Mononuclear cell (primary cell): ENCODE measurements around the gene RBM38. TPM values are rescaled to one million over a fixed set of nuclear protein-coding genes. Genes with fewer than 3 reads are reported as not detected.
A peak's percentile ranks its signal among the peaks of the same experiment; 100 is the strongest.

Source experiments
- H3K27me3 ChIP-seq: 2 replicates; pipeline ENCODE4 v1.6.0; 2011; ENCODE audit warnings: low read length, control low read depth; ENCODE audit not compliant: insufficient read depth
- H3K4me1 ChIP-seq: 2 replicates; pipeline ENCODE4 v1.5.1; 2011; ENCODE audit warnings: mild to moderate bottlenecking, low read length, control low read depth; ENCODE audit not compliant: insufficient read depth
- H3K4me3 ChIP-seq: 2 replicates; pipeline ENCODE4 v1.5.1; 2011; ENCODE audit warnings: mild to moderate bottlenecking, low read length, moderate library complexity
- H3K9me3 ChIP-seq: 2 replicates; pipeline ENCODE4 v1.5.1; 2011; ENCODE audit warnings: low read depth, mild to moderate bottlenecking, control low read depth, low read length
- total RNA-seq: library from RNA; depleted of rRNA; stranded (reverse); fragments of >200 nt; gene quantifications from one replicate; pipeline ENCODE4 v1.2.3, GENCODE V29; 2012

The RBM38 gene
- total RNA-seq, 1 donor: 242 TPM

DNA sequence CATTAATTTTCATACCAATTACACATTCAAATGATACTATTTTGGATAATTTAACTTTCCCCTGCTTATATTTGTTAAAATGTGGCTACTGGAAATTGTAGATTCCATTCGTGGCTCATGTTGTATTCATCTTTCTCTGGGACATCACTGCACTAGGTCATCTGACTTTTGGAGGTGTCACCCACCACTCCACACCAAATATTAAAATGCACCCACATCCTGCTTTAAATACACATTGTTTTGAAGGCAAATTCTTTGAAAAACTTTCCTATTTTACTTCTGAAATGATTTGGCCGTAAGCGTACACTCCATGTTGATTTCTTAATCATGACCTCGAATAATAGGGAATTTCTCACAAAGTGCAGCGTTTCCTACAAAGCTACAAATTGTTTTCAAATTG lies 8.7 kb upstream of the RBM38 start:
- H3K9me3 ChIP-seq: no peaks in the 10 kb centered on the region
- H3K4me1 ChIP-seq: peaks cover 5% of the 10 kb centered on the region
- H3K27me3 ChIP-seq: no peaks in the 10 kb centered on the region
- H3K4me3 ChIP-seq: no peak overlapping the region

DNA sequence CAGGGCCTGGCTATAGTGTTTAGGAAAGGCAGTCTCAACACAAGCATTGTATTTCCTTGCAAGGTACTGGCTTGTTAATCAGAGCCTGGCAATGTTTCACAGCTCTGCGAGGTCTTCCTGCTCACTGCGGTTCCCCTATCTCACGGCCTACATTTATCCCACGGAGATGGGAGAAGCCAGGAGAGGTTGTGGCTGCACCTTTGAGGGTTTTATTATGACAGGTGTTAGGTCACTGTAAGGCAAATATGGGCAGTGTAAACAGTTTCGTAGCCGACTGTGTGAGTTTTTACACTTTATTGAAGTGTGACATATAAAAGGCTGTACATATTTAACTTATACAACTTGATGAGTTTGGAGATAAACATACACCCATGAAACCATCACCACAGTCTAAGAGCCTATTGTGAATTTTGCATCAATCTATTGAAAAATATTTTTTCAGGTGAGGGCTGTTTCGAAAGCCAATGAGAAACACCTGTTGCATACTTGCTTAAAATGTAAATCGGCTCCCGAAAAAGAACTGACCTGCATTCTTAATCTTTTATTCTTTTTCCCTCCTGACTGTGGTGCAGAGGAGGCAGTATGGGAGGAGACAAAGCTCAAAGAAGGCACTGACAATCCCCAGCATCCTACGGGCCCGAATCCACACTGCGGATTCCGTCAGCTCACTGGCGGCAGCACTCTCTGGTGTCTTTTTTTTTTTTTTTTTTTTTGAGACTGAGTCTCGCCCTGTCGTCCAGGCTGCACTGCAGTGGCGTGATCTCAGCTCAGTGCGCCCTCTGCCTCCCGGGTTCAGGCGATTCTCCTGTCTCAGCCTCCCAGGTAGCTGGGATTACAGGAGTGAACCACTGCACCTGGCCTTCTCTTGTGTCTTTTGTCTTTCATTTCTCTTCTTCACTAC lies 7.5 kb upstream of the RBM38 start:
- H3K9me3 ChIP-seq: no peaks in the 10 kb centered on the region
- H3K4me3 ChIP-seq: no peak overlapping the region

DNA sequence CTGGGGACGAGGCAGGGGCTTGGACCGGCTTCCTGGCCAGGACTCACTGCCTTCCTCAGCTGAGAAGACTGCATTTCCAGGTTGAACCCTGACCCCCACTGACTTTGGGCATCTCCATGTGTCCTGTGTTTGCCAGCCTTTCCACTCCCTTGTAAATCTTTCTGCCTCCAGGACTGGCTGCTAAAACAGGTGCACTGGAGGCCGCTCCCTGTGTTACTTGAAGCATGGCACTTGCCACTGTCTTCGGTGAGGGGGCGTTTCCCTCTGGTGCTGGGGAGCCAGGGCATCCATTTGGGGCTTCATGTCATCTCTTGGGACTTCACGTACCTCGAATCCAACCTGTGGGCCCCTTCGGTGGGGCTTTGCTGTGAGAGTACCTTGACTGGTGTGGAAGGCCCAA lies 6.7 kb upstream of the RBM38 start:
- Histone ChIP-seq H3K4me3 (no peak overlapping the region), H3K9me3 (no peaks in the 10 kb centered on the region), H3K4me1 (peaks cover 9% of the 10 kb centered on the region), H3K27me3 (no peaks in the 10 kb centered on the region)

More for the DNA sequence above, 7.5 kb upstream of the RBM38 start:
- Histone ChIP-seq H3K27me3 (no peaks in the 10 kb centered on the region), H3K4me1 (peaks cover 5% of the 10 kb centered on the region)

DNA sequence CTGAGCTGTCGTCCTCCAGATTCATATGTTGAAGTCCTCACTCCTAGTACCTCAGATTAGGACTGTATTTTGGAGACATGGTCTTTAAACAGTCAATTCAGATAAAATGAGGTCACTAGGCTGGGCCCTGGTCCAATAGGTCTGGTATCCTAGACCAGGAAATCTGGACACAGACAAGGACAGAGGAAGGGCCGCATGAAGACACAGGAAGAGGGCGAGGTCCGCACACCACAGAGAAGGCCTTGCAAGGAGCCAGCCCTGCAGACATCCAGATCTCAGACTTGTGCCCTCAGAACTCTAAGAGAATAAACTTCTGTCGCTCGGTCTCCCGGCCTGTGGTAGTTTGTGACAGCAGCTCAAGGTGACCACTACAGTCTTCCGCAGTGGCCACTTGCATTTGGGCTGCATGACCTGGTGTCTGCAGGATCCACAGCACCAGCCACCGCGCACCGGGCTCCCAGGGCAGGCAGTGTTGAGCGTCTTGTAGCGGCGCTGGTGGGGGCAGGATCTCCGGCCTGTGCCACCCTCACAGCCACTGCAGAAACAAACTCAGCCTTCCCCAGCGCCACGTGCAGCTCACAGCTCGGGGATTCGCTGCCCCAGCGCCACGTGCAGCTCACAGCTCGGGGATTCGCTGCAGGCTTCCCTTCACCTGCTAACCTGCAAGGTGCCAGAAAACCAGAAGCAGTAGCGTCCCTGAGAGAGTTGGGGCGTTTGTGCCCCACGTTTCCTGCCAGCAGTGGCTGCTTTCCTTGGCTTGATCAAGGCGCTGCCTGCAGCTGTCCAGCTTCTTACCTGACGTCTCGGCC lies 6.0 kb upstream of the RBM38 start:
- H3K4me3 ChIP-seq: no peak overlapping the region
- H3K9me3 ChIP-seq: no peaks in the 10 kb centered on the region
- no peaks in the 10 kb centered on the region for H3K27me3 ChIP-seq
- H3K4me1 ChIP-seq: peaks cover 15% of the 10 kb centered on the region

DNA sequence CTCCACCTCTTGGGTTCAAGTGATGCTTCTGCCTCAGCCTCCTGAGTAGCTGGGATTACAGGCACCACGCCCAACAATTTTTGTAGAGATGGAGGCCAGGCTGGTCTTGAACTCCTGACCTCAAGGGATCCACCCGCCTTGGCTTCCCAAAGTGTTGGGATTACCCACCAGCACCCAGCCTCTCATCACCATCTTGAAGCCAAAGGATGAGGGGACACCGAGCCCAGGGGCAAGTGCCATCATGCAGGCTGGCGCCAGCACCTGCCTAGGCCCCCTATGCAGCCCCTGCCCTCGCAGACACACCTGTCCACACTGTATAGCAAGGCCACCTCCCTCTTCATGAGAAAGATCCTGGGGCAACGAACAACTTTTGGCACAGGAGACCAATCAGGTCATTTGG lies 5.3 kb upstream of the RBM38 start:
- Histone ChIP-seq H3K27me3 (no peaks in the 10 kb centered on the region), H3K4me3 (no peak overlapping the region), H3K9me3 (no peaks in the 10 kb centered on the region), H3K4me1 (peaks cover 23% of the 10 kb centered on the region)

DNA sequence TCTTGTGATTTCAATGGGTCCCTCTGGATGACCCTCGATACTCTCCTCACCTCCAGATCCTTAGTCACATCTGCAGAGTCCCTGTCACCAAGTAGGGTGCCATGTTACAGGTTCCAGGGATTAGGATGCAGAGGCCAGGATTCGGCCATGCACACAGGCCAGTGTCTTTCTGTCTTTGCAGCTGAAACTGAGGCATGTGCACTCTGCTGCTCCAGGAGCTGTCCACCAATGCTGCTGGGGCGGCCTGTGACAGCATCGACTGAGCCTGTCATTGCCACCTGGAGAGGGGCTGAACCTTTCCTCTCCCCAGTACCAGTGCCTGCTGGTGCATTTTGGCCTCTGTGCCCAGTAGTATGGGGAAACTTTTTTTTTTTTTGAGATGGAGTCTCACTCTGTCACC lies 4.4 kb upstream of the RBM38 start:
- no peaks in the 10 kb centered on the region for H3K9me3 ChIP-seq
- peaks cover 24% of the 10 kb centered on the region for H3K4me1 ChIP-seq
- no peak overlapping the region for H3K4me3 ChIP-seq
- no peaks in the 10 kb centered on the region for H3K27me3 ChIP-seq

DNA sequence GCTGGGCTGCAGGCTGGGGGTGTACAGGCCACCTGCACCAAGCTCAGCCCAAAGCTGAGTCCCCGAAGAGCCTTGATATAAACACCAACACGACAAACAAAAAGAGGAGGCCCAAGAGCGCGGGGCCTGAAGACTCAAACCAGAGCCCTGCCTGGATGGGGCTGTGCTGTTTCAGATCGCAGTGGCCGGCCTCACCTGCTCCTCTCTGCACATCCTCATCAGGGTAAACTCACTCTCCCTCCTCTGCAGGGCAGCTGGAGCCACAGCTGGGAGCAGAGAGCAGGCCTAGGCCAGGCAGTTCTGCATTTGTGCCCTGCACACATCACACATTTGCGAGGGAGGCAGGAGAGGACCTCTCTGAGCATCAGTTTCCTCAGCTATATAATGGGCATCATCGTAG lies 3.7 kb upstream of the RBM38 start:
- no peaks in the 10 kb centered on the region for H3K27me3 ChIP-seq
- H3K9me3 ChIP-seq: no peaks in the 10 kb centered on the region
- H3K4me1 ChIP-seq: peaks cover 23% of the 10 kb centered on the region
- H3K4me3 ChIP-seq: no peak overlapping the region

DNA sequence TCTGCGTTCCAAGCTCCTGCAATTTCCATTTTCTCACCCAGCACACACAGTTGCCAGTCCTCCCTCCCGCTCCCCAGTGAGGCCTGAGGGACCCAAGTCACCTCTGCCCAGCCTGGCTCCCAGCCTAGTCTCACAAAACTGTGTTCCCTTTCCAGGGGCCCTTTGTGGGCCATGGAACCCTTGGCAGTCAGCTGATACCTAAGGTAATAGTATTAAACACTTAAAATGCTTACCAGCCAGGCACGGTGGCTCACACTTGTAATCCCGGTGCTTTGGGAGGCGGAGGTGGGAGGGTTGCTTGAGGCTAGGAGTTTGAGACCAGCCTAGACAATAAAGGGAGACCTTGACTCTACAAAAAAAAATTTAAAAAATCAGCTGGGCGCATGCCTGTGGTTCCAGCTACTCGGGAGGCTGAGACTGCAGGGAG lies 3.2 kb upstream of the RBM38 start:
- peaks cover 28% of the 10 kb centered on the region for H3K4me1 ChIP-seq
- H3K27me3 ChIP-seq: no peaks in the 10 kb centered on the region
- H3K4me3 ChIP-seq: no peak overlapping the region
- H3K9me3 ChIP-seq: no peaks in the 10 kb centered on the region

DNA sequence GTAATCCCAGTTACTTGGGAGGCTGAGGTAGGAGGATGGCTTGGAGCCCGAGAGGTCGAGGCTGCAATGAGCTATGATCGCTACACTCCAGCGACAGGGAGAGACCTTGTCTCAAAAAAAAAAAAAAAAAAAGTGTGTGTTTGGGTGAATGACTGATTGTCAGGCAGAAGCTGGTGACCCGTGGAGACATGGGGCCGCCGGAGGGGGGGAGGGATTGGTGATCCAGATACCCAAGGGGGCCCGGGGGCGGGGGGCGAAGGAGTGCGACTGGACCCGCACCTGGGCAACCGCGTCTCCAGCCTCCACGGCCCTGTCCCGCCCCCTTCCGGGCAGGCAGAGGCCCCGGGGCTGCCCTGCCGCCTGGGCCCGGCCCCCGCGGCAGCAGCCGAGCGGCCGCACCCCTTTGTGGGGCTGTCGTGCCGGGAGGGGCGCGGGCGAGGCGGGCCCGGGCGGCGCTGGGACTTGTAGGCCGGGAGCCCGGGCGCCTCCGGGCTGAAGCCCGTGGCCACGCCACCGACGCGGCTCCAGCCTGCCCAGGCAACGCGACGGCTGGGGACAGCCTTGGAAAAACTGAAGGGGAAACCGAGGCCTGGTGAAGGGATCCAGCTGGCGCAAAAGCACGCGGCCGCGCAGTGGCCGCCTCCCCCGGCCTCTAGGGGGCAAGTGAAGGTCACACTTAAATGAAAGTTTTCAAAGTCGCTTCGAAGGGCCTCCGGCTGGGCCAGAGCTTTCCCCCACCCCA lies 2.1 kb upstream of the RBM38 start:
- H3K4me1 ChIP-seq: peaks cover 40% of the 10 kb centered on the region
- no peaks in the 10 kb centered on the region for H3K9me3 ChIP-seq
- no peaks in the 10 kb centered on the region for H3K27me3 ChIP-seq
- peak overlapping the region; percentile 21 for H3K4me3 ChIP-seq

DNA sequence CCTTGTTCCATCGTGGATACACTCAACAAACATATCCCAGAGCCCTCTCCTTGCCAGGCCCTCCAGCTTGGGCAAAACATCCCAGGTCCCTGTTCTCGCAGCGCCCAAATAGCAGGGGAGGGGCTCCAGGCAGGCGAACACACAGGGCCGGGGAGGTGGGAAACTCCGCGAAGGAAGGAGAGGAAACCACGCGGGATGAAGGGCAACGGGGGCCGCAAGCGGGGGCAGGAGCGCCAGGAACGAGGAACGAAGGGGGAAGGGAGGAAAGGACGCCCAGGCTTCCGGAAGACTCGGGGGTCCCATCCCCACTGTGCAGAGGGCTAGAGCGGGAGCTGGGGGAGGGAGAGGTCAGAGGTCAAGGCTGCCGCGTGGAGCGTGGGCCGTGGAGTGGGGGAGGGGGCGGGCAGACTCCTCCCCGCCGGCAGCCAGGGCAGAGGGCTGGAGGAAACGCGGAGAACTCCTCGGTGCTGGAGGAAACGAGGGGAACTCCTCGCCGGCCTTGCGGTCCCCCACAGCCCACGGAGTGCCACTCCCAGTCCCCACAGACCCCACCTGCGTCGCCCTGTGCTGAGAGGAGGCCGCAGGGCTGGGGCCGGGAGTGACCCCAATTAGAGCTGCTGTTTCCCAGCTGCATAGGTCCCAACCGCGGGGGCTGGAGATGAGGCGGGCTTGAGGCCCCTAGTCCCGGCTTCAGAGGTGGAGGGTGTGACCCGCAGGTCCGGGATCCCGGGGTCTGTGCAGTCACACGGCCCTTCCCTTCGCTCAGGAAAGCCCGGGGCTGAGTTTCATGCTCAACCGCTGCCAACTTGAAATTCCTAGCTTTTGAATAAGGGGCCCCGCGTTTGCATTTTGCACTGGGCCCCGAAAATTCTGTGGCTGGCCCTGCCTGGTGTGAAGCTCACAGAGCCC lies 1.2 kb upstream of the RBM38 start:
- H3K9me3 ChIP-seq: no peaks in the 10 kb centered on the region
- H3K4me1 ChIP-seq: peaks cover 48% of the 10 kb centered on the region
- no peaks in the 10 kb centered on the region for H3K27me3 ChIP-seq
- H3K4me3 ChIP-seq: peak overlapping the region; percentile 21

DNA sequence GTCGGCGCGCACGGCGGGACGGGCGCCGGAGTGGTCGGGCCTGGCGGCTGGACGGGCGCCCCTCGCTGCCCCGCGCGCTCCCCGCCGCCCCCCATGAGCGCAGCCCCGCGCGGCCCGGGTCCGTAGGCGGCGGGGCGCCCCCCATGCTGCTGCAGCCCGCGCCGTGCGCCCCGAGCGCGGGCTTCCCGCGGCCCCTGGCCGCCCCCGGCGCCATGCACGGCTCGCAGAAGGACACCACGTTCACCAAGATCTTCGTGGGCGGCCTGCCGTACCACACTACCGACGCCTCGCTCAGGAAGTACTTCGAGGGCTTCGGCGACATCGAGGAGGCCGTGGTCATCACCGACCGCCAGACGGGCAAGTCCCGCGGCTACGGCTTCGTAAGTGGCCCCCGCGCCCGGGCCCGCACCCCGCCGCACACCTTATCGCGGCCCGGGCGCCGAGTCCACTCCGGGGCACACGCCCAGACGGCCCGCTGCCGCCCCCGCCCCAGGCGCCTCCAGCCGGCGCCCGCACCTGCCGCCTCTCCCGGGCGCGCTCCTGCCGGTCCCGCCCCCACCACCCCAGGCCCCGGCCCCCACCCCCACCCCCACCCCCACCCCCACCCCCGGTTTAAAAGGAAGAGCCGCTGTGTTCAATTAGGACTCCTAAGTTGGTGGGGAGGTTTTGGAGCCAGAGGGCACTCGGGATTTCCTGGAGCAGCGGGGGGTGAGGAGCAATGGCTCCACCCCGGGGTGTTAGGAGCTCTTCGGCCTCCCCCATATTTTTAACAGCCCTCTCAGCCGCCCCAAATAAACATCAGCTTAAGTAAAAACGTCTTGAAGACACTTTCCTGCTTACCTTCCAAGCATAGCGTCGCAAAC lies 474 bp downstream of the RBM38 start:
- H3K4me1 ChIP-seq: peaks cover 64% of the 10 kb centered on the region

DNA sequence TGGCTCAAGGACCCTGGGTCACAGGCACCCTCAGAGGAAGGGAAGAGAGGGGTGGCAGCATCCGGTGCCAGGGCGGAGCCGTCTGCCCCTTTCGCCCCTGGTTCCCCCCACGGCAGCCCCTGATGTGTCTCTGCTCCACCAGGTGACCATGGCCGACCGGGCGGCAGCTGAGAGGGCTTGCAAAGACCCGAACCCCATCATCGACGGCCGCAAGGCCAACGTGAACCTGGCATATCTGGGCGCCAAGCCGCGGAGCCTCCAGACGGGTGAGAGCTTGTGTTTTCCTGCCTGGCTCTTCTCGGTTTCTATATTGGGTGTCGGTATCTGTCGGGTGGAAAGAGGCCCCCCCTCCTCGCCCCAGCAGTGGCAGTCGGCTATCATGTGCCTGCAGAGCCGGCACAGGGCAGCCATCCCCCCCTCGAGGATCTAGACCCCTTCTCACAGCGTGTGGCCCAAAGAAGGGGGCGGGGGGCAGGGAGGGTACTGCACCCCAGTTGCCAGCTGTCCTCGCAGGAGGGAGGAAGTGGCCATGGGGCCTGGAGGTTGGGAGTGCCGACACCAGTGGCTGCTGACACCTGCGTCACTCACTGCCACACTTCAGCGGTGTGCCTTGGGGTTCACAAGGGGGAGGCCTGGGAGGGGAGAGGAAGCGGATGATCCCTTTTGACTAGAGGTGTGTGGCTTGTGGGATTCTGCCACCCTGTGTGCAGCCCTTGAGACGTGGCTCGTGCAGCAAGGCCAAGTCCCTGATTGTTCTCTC lies 1.5 kb downstream of the RBM38 start:
- H3K9me3 ChIP-seq: no peaks in the 10 kb centered on the region
- H3K27me3 ChIP-seq: no peaks in the 10 kb centered on the region
- H3K4me1 ChIP-seq: peaks cover 74% of the 10 kb centered on the region
- H3K4me3 ChIP-seq: peak overlapping the region; percentile 71

More for the DNA sequence above, 474 bp downstream of the RBM38 start:
- Histone ChIP-seq H3K9me3 (no peaks in the 10 kb centered on the region), H3K27me3 (no peaks in the 10 kb centered on the region), H3K4me3 (peak overlapping the region; percentile 71)
